ENCODE data around the gene FMN1. TPM values are rescaled to one million over a fixed set of nuclear protein-coding genes. Genes with fewer than 3 reads are reported as not detected.

The FMN1 gene
- total and polyA plus RNA-seq, 10 of the 15 experiments (the other 5 are each of a cell fraction or from before 2014, with no cell fraction given) = 0.05 to 0.16 (median 0.08) TPM; not detected in 4

- FAIRE-seq (no peak), DNase-seq (ENCODE audit: low read depth, low spot score) (no peak), ATAC-seq (no peak)
- Histone ChIP-seq H2AFZ (ENCODE audit: control insufficient read depth, low read depth, low read length) (no peak overlapping the region), H3K9ac (ENCODE audit: control insufficient read depth, insufficient read depth, low read length) (no peak overlapping the region), H3K79me2 (ENCODE audit: control insufficient read depth, insufficient read depth, low read length) (no peaks in the 10 kb centered on the region), H3K9me3 (replicated peaks; ENCODE audit: control insufficient read depth, insufficient read depth, low read length) (no peaks in the 10 kb centered on the region), H3K4me2 (ENCODE audit: control insufficient read depth, insufficient read depth) (no peak overlapping the region), H3K36me3 (ENCODE audit: control insufficient read depth in 2 of 2, insufficient read depth in 2 of 2, low read length in 1 of 2) (no peaks in the 10 kb centered on the region), H3K4me3 (no peak overlapping the region), H3K4me1 (ENCODE audit: control insufficient read depth, insufficient read depth, low read length) (no peaks in the 10 kb centered on the region), H3K27ac (ENCODE audit: control insufficient read depth, insufficient read depth) (no peak overlapping the region), H4K20me1 (ENCODE audit: control insufficient read depth, insufficient read depth) (no peaks in the 10 kb centered on the region), H3K27me3 (replicated peaks in 1 of 2; ENCODE audit: control insufficient read depth in 2 of 2, insufficient read depth in 2 of 2, low read length in 1 of 2) (no peaks in the 10 kb centered on the region; a peak in 1 of 4 replicates)
- in situ Hi-C loops (cut with MboI) (no loop called here), intact Hi-C loops (cut with micrococcal nuclease; ENCODE audit: unreplicated experiment) (no loop called here)
- SMC1A ChIA-PET (ENCODE audit: uncharacterized antibody, unreplicated experiment) = no interaction called here
- BruUV-seq (replicated peaks) = no TSS peak
- POLR2A ChIA-PET = no interaction called here
- no peak for TF ChIP-seq ZSCAN29 (IDR thresholded peaks at IDR 0.05)
- TF ChIP-seq RUNX3 (IDR thresholded peaks at IDR 0.05; ENCODE audit: low read length) = no peak
- no peak for TF ChIP-seq CHD4 (IDR thresholded peaks at IDR 0.05)
- TF ChIP-seq REST (IDR thresholded peaks at IDR 0.05; ENCODE audit: low read depth, low read length) = no peak
- RAD21 ChIA-PET (ENCODE audit: unreplicated experiment) = no interaction called here
- 2% methylated on average over 3 of the region's 3 CpGs for WGBS (ENCODE audit: insufficient coverage, insufficient replicate concordance, low lambda C conversion rate, missing lambda C conversion rate)
- CTCF ChIA-PET = interaction anchor here (0.6 to 1.4 kb wide), 3 partner anchors 10 to 257 kb away, joined by 3 read pairs; no protein-coding TSS in a partner anchor
Observed at GRCh38 chr15:33100314-33100713, 94.2 kb downstream of the FMN1 start.

- POLR2A ChIA-PET = no interaction called here
- ATAC-seq (no peak), DNase-seq (ENCODE audit: low read depth, low spot score) (no peak), FAIRE-seq (no peak)
- Histone ChIP-seq H3K4me2 (ENCODE audit: control insufficient read depth, insufficient read depth) (no peak overlapping the region), H3K9ac (ENCODE audit: control insufficient read depth, insufficient read depth, low read length) (no peak overlapping the region), H3K4me3 (no peak overlapping the region), H2AFZ (ENCODE audit: control insufficient read depth, low read depth, low read length) (no peak overlapping the region), H3K4me1 (ENCODE audit: control insufficient read depth, insufficient read depth, low read length) (no peaks in the 10 kb centered on the region), H3K36me3 (ENCODE audit: control insufficient read depth in 2 of 2, insufficient read depth in 2 of 2, low read length in 1 of 2) (no peaks in the 10 kb centered on the region), H3K9me3 (replicated peaks; ENCODE audit: control insufficient read depth, insufficient read depth, low read length) (no peaks in the 10 kb centered on the region), H4K20me1 (ENCODE audit: control insufficient read depth, insufficient read depth) (no peaks in the 10 kb centered on the region), H3K79me2 (ENCODE audit: control insufficient read depth, insufficient read depth, low read length) (no peaks in the 10 kb centered on the region), H3K27me3 (replicated peaks in 1 of 2; ENCODE audit: control insufficient read depth in 2 of 2, insufficient read depth in 2 of 2, low read length in 1 of 2) (no peaks in the 10 kb centered on the region; a peak in 1 of 4 replicates), H3K27ac (ENCODE audit: control insufficient read depth, insufficient read depth) (no peak overlapping the region)
- CTCF ChIA-PET = interaction anchor here (1.1 to 1.4 kb wide), 2 partner anchors 10 to 256 kb away, joined by 3 read pairs; no protein-coding TSS in a partner anchor
- 0% methylated on average over 1 of the region's 1 CpG for WGBS (ENCODE audit: insufficient coverage, insufficient replicate concordance, low lambda C conversion rate, missing lambda C conversion rate)
- SMC1A ChIA-PET (ENCODE audit: uncharacterized antibody, unreplicated experiment) = no interaction called here
- RAD21 ChIA-PET (ENCODE audit: unreplicated experiment) = no interaction called here
- in situ Hi-C loops (cut with MboI) = no loop called here
- TF ChIP-seq SUZ12 (IDR thresholded peaks at IDR 0.05; ENCODE audit: unreplicated experiment) (no peak), ETV6 (conservative IDR thresholded peaks at IDR 0.05 in 1 of 2, IDR thresholded peaks at IDR 0.05 in 1 of 2; ENCODE audit: borderline replicate concordance in 1 of 2, low read depth in 1 of 2) (no peak), HDAC6 (IDR thresholded peaks at IDR 0.05; ENCODE audit: unreplicated experiment) (no peak), PML (IDR thresholded peaks at IDR 0.05; ENCODE audit: low read length) (no peak), IRF4 (IDR thresholded peaks at IDR 0.05; ENCODE audit: low read depth, low read length) (no peak), TARDBP (IDR thresholded peaks at IDR 0.05; ENCODE audit: borderline replicate concordance) (no peak), EP300 (IDR thresholded peaks at IDR 0.05; ENCODE audit: borderline replicate concordance in 1 of 2, control insufficient read depth in 1 of 2, low read depth in 2 of 2, low read length in 2 of 2) (no peak)
- BruUV-seq (replicated peaks) = no TSS peak
- intact Hi-C loops (cut with micrococcal nuclease; ENCODE audit: unreplicated experiment) = no loop called here
Observed at GRCh38 chr15:33099739-33100138, 94.8 kb downstream of the FMN1 start.

Measured in GM12878 (cell line).